Right cardiac atrium (tissue), 5 donors: ENCODE results near the gene DCUN1D5. TPM values are rescaled to one million over a fixed set of nuclear protein-coding genes. Genes with fewer than 3 reads are reported as not detected.
"Not testable (repeated sequence)": the region's sequence is repeated elsewhere in the genome, so short reads cannot be mapped to it uniquely, and the experiment has no call there.

ENCODE experiments used
- ATAC-seq, 2 donors: fragments of 200-7000 bp; cut with Tn5 transposase; one replicate each; pipeline versions ENCODE4 v1.8.0 to v1.9.1; 2020; ENCODE audit warnings: moderate library complexity in 2 of 2, mild to moderate bottlenecking in 1 of 2
- DNase-seq, 3 donors: peaks; one replicate each; pipeline ENCODE4 v3.0.0-alpha.2; 2020
- H3K27ac ChIP-seq: one replicate; pipeline ENCODE4 v1.5.1; 2013; ENCODE audit warnings: mild to moderate bottlenecking, low read length, control low read depth, moderate library complexity
- H3K27me3 ChIP-seq: one replicate; pipeline ENCODE4 v1.6.1; 2013; ENCODE audit not compliant: control insufficient read depth, insufficient read depth
- H3K4me1 ChIP-seq: one replicate; pipeline ENCODE4 v1.6.1; 2013; ENCODE audit warnings: low read length; ENCODE audit not compliant: control insufficient read depth, insufficient read depth
- H3K4me3 ChIP-seq: one replicate; pipeline ENCODE4 v1.5.1; 2013; ENCODE audit warnings: low read length, control low read depth
- H3K9me3 ChIP-seq: one replicate; pipeline ENCODE4 v1.6.1; 2013; ENCODE audit warnings: low read length; ENCODE audit not compliant: control insufficient read depth
- WGBS: extraction: QIAGEN DNeasy Blood & Tissue Kit; methylation state at CpG from one replicate; pipeline ENCODE4 v1.1.7; 2013; 5-methylcytosine and 5-hydroxymethylcytosine counted together
- intact Hi-C, 4 donors: fragments of 100-400 bp; cut with DNase I; formaldehyde crosslinking; loops; one replicate each; pipeline versions ENCODE4 v1.11.0 to v1.14.0; 2022 to 2023
- polyA plus RNA-seq: library from polyadenylated mRNA; stranded (reverse); fragments of 200-250 nt; gene quantifications from one replicate; pipeline ENCODE4 v1.2.3, GENCODE V29; 2013
- total RNA-seq, 4 donors: library from RNA; stranded (reverse); fragmentation: NEBNext Ultra II Directional; extraction: Animal tissue kit (Norgen Biotek cat#: 25700); gene quantifications; one replicate each; pipeline ENCODE4 v1.2.1, GENCODE V29; 2021
- donor health status: healthy with polysubstance abuse.
- donor health status: DM: no; HTN: yes; CAD: no.
- donor health status: DM: no; HTN: no; CAD: no.
- donor health status: DM: no; HTN: yes; CAD: no; lungs with severe emphysema.
- donor health status: DM: yes; HTN: yes; CAD: no.

Gene DCUN1D5
- total and polyA plus RNA-seq, 5 donors: 21.0 to 24.9 (median 22.1) TPM

GRCh38 chr11:103031834-103032233 is 60.1 kb downstream of the DCUN1D5 start:
- no peak overlapping the region for H3K27ac ChIP-seq
- no peaks in the 10 kb centered on the region for H3K4me1 ChIP-seq
- intact Hi-C loops: no loop called here
- H3K27me3 ChIP-seq: no peaks in the 10 kb centered on the region
- DNase-seq: no peak
- WGBS: 85% methylated on average over 2 of the region's 2 CpGs
- no peak overlapping the region for H3K4me3 ChIP-seq
- no peak for ATAC-seq
- H3K9me3 ChIP-seq: no peaks in the 10 kb centered on the region

GRCh38 chr11:103029401-103029800 is 62.6 kb downstream of the DCUN1D5 start:
- Histone ChIP-seq H3K4me1 (no peaks in the 10 kb centered on the region), H3K9me3 (no peaks in the 10 kb centered on the region), H3K4me3 (no peak overlapping the region), H3K27me3 (no peaks in the 10 kb centered on the region), H3K27ac (no peak overlapping the region)
- no peak for DNase-seq
- intact Hi-C loops: no loop called here
- no peak for ATAC-seq
- 49% methylated on average over 2 of the region's 2 CpGs for WGBS

DNA sequence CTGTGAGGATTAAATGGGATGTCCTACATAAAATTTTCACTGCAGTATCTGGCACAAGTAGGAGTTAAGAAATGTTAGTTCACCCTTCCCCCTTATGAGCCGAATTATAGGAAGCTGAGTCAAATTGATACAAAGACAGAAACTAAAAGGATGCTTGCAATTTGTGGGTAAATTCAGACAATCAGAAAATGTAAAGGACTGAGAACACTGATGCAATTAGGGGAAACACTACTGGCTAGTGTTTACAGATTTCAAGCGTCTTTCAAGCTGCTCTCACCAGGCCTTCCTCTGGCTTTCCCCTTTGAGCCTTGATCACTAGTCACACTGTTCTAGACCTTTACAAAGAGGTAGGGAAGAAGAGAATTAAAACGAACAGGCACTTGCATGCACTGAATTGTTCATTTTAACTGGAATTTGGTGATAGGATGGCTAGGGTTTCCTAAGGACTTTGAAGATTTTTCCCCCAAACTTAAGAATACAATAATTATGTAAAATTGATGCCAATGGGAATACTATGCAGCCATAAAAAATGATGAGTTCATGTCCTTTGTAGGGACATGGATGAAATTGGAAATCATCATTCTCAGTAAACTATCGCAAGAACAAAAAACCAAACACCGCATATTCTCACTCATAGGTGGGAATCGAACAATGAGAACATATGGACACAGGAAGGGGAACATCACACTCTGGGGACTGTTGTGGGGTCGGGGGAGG is 63.5 kb downstream of the DCUN1D5 start:
- ATAC-seq, H3K4me1 ChIP-seq, H3K27ac ChIP-seq, intact Hi-C loops, DNase-seq, H3K27me3 ChIP-seq, H3K4me3 ChIP-seq, H3K9me3 ChIP-seq: not testable (repeated sequence)
- 78% methylated on average over 6 of the region's 7 CpGs for WGBS

DNA sequence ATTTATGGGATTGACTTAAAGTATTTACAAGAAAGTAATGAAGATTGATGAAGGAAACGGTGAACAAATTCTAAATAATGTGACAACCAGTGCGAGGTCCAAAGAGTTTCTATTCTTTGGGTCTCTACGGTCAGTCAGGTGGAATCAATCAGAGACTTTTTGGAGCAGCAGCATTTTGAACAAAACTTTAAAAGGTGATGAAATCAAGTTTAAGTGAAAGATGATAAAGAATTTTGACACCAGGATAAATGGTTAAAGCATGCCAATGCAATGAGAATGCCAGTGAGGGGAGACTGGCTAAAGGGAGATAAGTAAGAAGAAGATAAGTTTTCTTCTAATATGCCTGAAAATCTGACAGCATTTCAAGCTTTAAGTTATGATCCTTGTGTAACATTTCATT is 67.9 kb downstream of the DCUN1D5 start:
- no peak overlapping the region for H3K4me3 ChIP-seq
- intact Hi-C loops: no loop called here
- 62% methylated on average over 3 of the region's 3 CpGs for WGBS
- ATAC-seq (no peak), DNase-seq (no peak)
- no peaks in the 10 kb centered on the region for H3K27me3 ChIP-seq
- H3K9me3 ChIP-seq: no peaks in the 10 kb centered on the region
- no peaks in the 10 kb centered on the region for H3K4me1 ChIP-seq
- no peak overlapping the region for H3K27ac ChIP-seq

GRCh38 chr11:103016031-103016430 is 75.9 kb downstream of the DCUN1D5 start:
- 70% methylated on average over 1 of the region's 1 CpG for WGBS
- no peak for ATAC-seq
- H3K4me1 ChIP-seq: no peaks in the 10 kb centered on the region
- no peak overlapping the region for H3K27ac ChIP-seq
- H3K9me3 ChIP-seq: no peaks in the 10 kb centered on the region
- no peaks in the 10 kb centered on the region for H3K27me3 ChIP-seq
- H3K4me3 ChIP-seq: no peak overlapping the region
- intact Hi-C loops: no loop called here
- DNase-seq: no peak

- no peaks in the 10 kb centered on the region for H3K27me3 ChIP-seq
- 73% methylated on average over 1 of the region's 1 CpG for WGBS
- ATAC-seq (no peak), DNase-seq (no peak)
- H3K27ac ChIP-seq: no peak overlapping the region
- no peak overlapping the region for H3K4me3 ChIP-seq
- intact Hi-C loops: no loop called here
- no peaks in the 10 kb centered on the region for H3K4me1 ChIP-seq
- peaks cover 5% of the 10 kb centered on the region for H3K9me3 ChIP-seq
Observed at GRCh38 chr11:103013421-103013820, 78.5 kb downstream of the DCUN1D5 start.

Other genes with a start within 250 kb of the DCUN1D5 start
- gene MMP3, start 248.6 kb downstream of the DCUN1D5 start, total RNA-seq: not detected
- not detected for gene MMP3, start 248.6 kb downstream of the DCUN1D5 start, polyA plus RNA-seq
- gene MMP12, start 217.2 kb downstream of the DCUN1D5 start, total RNA-seq: not detected
- gene MMP12, start 217.2 kb downstream of the DCUN1D5 start, polyA plus RNA-seq: not detected
- not detected for gene MMP13, start 136.4 kb downstream of the DCUN1D5 start, total RNA-seq
- not detected for gene MMP13, start 136.4 kb downstream of the DCUN1D5 start, polyA plus RNA-seq
- gene DYNC2H1, start 17.3 kb upstream of the DCUN1D5 start, total RNA-seq: 1 to 10 TPM; 7.5 to 9.4 (median 8.3) TPM
- 4.3 TPM for gene DYNC2H1, start 17.3 kb upstream of the DCUN1D5 start, polyA plus RNA-seq